ENCODE measurements around the gene DNAJA2.
A peak's percentile ranks its signal among the peaks of the same experiment; 100 is the strongest.
"Not testable (repeated sequence)": the region's sequence is repeated elsewhere in the genome, so short reads cannot be mapped to it uniquely, and the experiment has no call there.

Gene DNAJA2

DNA sequence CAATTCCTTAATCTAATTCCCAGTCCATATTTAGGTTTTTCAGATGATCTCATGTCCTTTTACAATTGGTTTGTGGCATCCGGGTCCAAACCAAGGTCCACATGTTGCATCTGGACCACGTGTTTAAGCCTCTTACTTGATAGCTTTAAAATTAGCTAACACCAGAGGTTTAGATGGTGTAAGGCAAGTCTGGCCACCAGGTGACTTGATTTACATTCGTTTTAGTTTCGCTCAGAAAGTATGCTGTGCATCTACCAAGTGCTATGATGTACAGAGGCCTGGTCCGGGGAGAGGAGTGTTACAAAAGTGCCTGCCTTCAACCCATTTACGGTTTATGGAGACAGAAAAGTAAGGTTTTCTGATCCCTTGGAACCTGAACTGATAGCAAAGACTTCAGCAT, 878 bp upstream of the DNAJA2 start:
- DNase-seq, result peak; percentile 6 to 16

DNA sequence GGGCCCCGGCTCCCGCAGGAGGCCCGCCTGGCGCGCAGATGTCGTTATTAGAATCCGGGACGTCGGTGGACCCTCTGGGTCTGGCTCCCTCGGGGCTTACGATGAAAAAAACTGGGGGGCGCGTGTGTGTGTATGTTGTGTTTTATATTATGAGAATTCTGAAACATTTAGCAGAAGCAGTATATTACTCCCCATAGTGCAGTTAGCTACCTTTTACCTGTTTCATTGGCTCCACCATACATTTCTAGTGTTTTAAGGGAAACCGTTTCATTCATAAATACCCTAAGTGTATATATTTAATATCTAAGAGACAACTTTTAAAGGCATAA, 486 bp upstream of the DNAJA2 start:
- no peak for DNase-seq

DNA sequence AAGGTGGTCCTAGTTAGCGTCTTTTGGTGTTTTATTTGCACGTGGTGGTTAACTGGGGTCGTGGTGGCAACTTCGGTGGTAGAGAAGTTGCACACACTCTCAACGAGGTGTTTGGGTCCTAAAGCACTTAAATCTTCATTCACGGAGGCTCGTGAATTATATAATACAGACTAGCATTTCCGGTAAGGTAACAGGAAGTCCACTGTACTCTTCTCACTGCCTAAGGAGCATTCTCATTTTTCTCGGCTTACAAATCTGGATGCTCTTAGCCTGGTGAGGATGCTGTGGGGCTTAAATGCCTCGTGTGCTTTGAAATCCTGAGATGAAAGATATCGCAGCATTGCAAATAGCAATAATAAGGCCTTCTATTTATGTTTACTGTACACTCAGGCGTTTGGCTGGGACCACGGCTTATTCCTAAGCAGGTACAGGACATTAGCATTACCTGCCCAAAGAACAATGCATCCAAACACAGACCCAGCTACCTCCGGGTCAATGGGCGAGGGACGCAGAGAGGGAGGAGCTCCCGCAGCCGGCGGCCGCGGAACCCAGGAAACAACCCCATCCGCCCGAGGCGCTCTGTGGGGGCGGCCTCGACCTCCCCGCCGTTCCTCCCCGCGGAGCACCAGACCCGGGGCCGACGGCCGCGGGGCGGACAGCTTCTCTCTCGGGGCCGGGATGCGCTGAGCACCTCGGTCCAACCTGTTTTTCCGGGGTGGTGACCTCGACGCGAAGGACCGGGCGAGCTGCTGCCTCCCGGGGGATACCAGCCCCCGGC, 856 bp downstream of the DNAJA2 start:
- peak; percentile 26 to 27 for DNase-seq

DNA sequence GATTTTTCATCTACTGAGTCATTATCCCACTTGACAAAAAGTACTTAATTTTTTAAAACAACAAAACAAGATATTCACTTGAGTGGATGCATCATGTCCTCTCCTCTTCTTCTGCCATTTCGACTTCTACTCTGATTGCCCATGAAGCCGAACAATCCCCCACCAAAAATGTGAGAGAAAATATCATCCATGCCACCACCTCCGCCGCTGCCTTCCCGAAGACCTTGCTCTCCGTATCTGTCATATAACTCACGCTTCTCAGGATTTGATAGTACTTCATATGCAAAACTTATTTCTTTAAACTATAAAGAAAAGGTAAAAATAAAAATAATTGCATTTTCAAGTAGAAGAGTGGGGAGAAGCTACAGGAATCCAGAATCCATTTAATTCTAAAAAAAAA, 2.2 kb downstream of the DNAJA2 start:
- DNase-seq, result no peak

DNA sequence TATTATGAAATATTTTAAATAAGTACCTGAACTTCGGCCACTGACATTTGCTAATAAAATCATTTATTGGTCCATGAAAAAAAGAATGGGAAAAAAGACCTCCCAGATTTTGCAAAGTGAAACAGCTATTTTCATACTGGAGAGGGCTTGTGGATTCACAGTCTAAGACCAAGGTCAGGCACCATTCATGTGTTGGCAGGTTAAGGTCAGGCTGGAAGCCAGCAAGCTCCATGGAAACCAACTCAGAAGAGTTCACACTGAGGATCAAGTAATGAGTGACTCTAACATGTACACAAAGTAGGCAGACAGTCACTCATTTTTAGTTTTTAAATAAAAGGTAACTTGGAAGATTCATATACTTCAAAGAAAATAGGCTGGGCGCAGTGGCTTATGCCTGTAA, 3.4 kb downstream of the DNAJA2 start:
- no peak for DNase-seq

DNA sequence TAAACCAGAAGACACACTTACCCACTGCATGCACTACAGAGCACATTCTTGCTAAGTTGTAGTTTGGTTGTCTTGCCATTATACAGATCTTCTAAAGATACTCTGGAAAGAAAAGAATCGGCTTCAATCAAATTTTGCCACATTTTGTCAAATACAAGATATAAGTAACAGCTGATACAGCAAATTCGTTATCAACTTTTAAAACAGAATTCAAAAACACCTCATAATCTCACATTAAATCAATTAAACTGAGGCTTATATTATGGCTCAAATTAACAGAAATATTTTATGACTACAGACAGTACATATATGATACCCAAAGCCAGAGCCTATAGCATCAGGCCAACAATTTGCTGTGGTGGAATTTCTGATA, 5.4 kb downstream of the DNAJA2 start:
- DNase-seq, result no peak

DNA sequence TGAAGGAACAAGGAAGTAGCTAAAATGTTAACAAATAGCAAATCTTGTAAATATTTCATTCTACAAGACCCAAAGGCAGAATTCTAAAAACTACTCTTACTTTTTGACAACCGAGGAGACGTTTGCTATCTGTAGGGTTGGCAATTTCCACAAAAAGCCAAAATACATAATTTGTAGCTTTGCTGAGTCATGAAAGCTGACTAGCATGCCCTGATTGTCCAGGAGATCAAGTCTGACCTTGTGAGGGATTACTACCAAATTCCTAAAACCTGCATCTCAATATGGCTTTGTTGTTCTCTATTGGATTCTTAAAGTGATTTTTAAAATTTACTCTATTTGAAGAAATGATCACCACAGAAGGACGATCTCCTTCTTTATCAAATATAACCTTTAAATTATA, 10.8 kb downstream of the DNAJA2 start:
- no peak for DNase-seq

DNA sequence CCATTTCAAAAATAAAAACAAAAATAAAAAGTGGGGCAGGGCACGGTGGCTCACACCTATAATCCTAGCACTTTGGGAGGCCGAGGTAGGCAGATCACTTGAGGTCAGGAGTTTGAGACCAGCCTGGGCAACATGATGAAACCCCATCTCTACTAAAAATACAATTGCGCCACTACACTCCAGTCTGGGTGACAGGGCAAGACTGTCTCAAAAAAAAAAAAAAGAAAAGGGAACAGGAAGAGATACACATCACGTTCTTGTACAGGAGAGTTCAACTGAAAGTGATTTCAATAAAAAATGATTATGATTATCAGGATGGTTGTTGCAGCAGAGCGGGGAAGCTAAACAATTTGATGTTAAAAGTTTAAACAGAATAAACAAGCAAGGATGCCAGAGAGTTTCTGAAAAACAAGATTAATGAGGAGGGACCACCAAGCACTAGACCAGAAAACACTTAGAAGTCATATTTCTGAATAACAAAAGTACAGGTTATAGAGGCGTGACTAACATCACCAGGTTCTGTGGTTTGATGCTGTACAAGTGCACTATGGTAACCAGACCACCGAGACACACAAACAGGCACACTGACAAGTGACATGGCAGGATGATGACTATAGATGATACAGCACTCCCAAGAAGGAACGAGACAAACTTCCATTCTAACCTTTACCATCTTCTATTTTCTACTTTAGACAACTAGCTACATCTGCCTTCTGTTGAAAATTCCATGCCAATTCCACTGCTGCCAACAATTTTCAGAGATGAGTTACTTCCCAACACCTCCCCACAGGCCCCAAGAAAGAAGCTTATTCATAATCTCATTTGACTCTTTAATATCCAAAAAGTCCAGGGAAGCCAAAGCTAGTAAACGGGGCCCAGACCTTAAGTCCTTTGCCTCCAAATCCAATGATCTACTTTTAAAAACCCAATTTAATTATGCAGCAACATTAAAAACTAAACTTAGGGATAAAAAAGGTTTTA, 11.8 kb downstream of the DNAJA2 start:
- peak; percentile 41 to 56 for DNase-seq

DNA sequence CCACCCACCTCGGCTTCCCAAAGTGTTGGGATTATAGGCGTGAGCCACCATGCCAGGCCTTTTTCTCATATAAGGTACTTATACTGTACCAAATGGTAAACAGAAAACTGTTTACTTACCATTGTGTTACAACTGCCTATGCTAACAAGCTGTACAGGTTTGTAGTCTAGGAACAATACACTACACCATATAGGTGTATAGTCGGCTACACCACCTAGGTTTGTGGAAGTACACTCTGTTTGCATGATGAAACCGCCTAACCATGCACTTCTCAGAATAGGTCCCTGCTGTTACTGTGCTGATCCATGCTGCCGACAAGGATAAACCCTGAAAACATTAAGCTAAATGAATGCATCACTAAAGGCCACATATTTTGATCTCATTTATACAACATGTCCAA, 18.9 kb downstream of the DNAJA2 start:
- no peak for DNase-seq

DNA sequence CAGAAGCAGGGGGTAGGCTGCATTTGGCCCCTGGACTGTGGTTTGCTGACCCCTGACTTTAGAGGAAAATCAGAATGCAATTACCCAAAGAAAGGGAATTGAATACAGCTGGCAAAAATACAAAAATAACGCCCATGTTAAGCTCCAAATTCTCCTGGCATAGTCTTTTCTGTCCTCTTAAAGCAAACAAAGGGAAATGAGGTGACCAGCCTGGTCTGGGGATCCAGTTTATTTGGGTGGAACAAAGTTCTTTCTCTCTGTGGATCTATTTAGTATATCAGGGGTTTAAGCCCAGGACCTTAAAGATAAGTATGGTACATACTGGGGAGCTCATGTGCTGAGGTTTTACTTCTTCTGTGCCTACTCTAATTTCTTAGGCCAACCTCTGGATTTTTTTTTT, 23.5 kb downstream of the DNAJA2 start:
- no peak for DNase-seq

DNA sequence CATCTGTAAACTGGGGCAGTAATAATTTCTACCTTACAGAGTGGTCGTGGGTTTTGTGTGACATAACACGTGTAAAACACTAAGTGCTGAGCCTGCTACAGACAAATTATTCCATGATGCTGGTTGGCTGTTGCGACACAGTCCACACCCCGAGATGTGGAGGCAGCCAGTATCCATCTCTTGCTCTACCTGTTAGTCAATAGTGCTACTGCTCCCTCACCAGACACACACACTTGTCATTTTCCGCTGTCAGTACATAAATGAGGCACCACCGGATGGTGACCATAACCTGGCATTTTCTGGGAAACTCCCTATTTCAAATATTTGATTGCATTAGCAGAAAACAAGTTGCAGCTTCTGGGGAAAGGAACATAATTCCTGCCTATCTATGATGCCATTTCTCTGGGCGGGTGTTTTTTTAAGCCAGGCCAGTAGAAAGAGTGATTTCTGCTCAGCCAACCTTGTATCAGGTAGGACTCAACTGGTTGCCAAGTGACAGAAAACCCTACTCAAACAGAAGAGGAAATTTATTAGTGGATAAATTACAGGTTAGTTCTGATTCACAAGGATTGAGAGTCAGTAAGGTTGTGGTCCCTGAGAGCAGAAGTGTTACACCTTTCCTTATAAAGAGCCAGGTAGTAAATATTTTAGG, 24.1 kb downstream of the DNAJA2 start:
- peak; percentile 67 to 82 for DNase-seq

DNA sequence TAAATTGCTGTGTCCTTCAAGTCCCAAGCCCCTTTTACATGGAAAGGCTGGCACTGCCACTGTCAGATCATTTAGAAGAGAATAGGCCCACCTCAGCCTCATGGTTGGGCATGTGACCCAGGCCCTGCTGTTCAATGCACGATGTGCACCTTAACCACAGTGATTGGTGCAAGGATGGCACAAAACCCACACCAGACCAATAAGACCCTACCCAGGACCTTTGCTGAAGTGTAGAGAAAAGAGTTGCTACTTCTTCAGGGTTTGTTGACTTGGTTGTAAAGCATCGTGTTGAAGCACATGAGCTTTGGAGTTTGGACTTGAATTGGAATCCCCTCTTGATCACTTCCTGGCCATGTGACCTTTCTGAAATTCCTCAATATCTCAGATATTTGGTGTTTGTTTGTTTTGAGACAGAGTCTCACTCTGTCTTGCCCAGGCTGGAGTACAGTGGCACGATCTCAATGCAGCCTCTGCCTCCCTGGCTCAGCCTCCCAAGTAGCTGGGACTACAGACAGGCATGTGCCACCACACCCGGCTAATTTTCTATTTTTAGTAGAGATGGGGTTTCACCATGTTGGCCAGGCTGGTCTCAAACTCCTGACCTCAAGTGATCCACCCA, 24.8 kb downstream of the DNAJA2 start:
- no peak for DNase-seq

DNA sequence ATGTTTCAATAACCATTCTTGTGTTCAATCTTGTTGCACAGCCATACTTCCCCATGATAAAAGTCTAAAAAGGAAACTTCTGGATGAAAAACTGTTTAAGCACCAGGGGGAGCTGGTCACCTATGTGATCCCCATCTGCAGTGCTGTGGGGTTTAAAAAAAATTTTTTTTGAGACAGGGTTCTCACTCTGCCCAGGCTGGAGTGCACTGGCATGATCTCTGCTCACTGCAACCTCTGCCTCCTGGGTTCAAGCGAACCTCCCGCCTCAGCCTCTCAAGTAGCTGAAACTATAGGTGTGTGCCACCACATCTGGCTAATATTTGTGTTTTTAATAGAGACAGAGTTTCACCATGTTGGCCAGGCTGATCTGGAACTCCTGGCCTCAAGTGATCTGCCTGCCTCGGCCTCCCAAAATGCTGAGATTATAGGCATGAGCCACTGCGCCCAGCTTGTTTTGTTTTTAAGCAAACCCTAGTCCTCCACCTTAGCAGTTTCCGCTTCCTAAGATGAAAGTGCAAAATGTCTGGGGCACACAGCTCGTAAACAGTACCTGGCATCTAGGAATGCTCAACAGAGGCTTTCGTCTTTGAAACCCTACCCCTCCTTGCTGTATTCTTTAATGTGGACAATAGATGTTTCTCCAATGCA, 25.4 kb downstream of the DNAJA2 start:
- DNase-seq, result peak; percentile 35 to 77

DNA sequence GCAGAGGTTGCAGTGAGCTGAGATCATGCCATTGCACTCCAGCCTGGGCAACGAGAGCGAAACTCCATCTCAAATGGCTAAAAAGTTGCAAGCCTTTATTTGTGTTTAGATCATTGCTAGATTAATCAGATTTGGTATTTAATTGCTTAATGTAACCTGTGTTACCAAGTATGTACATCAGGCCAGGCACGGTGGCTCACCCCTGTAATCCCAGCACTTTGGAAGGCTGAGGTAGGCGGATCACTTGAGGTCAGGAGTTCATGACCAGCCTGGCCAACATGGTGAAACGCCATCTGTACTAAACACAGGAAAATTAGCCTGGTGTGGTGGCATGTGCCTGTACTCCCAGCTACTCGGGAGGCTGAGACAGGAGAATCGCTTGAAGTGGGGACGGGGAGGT, 28.8 kb downstream of the DNAJA2 start:
- not testable (repeated sequence) for DNase-seq

DNA sequence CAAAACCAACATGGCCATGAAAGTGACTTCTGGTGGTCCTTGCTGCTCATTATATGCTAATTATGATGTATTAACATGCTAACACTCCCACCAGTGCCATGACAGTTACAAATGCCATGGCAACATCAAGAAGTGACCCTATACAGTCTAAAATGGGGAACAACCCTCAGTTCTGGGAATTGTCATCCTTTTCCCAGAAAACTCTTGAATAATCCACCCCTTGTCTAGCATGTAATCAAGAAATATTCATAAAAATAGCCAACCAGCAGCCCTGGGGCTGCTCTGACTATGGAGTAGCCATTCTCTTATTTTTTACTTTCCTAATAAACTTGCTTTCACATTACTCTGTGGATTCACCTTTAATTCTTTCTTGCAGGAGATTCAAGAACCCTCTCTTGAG, 35.9 kb downstream of the DNAJA2 start:
- DNase-seq, result peak; percentile 28 to 67

DNA sequence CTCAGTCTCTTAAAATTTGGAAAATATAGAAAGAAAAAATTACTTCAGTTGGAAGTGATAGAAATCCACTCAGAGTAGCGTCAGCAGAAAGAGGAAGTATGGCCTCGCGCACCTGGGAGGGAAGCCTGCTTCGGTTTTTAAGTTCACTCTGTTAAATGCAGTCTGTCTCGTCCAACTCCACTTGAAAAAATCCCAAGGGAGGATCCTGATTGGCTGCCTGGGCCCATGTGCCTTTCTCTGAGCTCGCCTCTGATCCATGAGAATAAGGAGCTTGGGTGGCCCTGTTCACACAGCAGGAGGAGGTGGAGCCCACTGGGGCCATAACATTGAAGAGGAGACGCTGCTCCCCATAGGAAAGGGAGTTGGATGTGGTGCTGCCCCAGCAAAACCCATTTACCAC, 40.7 kb downstream of the DNAJA2 start:
- no peak for DNase-seq

DNA sequence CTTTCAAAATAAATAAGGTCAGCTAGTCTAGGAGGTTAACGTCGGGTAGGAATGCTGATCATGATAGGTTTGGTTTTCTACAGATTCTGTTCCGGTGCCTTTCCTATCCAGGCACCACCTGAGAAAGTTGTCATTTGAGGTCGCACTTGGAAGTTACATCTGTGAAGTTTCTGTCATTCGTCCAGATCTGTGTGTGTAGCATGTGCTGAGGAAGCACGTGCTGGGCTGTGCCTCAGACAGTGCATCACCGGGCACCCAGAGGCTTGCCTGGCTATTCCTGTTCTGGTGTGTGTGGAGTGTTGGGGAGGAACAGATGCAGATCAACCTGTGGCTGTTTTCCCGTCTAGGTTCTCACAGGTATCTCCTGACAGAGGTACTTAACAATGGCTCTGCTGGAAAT, 42.6 kb downstream of the DNAJA2 start:
- DNase-seq, result no peak

DNA sequence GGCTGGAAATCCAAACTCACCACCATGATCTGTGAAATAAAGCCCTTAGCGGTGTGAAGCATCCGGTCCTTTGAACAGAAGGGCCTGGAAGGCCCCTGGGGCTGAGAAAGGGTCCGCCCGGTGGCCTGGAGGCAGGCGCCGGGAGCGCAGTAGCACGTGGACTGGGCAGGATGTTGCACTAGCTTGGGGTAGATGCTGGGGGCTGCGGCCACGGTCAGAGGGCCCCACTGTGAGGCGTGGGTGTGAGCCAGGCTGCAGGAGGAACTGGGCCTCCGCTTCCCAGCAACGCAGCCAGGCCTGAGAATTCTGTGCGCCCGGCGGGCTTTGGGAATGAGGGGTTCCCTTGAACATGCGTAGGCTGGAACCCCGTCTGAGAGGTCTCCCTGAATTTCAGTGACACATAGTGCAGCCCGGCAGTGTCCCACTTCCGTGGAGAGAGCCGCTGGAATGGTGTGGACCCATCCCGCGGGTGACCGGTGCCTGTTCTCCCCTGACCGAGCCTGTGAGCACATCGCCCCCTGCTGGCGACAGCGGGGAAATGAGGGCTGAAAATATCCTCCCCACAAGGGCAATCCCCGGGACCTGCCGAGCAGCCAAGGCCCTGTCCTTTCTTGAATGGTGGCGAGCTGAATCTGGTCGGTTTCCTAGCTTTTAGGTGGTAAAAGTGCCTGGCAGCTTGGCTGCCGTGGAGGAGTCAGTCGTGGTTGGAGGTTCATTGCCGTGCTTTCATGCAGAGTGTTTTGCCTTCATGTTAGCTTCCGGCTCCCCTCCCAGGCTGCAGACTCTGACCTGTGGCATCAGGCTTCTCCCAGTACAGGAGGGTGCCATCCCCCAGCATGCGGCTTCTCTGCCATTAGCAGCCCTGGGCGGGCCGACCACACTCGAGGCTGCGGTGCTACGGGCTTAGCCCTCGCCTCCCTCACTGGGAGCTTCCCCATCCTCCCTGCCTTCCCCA, 43.8 kb downstream of the DNAJA2 start:
- peak; percentile 21 to 79 for DNase-seq

DNA sequence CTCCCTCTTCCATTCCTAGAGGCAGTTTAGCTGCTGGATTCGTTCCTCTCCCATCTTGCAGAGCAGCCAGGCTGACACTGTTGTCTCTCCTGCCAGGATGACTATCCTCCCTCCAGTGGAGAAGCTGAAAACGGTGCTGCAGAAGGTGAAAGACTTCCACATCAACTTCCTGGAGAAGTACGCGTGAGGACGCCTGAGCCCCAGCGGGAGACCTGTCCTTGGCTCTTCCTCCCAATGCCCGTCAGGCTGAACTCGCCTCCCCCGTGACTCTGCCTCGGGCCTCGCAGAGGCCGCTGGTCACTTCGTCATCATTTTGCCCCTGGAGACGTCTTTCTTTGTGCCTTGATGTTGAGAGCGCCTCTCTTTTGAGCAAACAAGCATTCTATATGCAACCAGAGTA, 44.7 kb downstream of the DNAJA2 start:
- DNase-seq, result no peak

DNA sequence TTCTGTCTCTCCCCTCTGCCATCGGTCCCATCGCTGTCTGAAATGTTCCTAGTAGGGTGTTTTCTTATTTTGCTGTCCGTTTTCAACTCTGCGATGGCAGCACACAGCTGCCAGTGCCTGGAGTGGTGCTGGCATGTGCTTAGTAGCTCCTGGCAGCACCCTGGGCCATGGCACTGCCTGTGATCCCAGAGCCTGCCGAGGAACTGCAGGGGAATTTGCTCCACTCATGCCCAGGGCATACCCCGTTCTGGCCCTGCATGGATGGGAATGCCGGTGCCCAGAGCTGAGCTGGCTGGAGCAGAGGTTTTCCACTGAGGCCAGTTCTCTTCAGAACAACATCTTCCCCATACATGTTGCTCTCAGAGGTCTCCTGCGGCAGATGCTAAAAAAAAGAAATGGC, 46.2 kb downstream of the DNAJA2 start:
- DNase-seq, result no peak

DNA sequence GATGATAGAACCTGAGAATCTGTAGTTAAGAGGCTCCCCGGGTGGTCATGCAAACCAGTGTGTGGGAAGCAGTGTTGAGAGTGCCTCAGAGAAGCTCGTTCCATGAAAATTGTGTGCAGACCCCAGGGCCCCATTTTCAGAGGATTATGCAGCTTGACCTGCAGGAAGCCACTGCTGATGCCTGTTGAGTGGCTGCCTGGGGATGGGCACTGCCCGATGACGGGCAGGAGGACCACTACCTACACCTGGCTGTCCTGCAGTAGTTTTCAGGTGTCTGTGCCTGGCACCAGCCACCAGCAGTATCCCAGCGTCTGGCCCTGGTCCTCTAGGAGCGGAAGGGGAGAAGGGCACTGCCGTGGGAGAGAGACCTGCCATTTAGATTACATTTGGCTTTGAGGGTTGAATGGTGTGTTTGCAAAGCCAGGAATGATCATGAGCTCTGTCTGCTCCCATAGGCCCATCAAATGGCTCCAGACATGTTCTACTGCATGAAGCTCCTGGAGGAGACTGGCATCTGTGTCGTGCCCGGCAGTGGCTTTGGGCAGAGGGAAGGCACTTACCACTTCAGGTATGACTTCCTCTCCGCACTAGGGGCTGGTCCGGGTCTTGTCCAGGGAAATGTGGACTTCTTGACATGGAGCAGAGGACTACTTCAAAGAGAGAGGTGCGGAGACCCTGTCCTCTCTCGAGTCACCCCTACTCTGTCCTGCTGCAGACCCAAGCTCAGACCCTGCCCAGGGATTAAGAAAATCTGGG, 46.8 kb downstream of the DNAJA2 start:
- DNase-seq, result no peak

All from inflammatory macrophage treated with lipopolysaccharide for 1 hour (primary cell).